ENCODE results near the gene YBX1.

YBX1 gene

DNA sequence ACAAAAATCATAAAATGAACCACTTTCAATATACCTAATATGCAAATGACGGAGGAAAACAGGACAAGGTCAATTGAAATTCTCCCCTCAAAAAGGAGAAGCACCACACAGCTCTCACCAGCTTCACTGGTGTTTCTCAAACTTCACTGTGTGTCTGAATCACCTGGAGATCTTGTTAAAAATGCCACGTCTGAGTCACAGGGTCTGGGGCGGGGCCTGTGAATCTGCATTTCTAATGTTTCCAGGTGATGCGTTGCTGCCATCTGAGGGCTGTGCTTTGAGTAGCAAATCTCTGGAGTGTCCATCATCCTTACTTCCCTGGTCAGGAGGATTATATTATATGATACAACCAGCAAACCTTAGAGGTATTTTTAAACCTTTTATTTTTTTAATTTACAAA lies 48.8 kb downstream of the YBX1 start:
- peak; percentile 21 for DNase-seq (ENCODE audit: low spot score)
- no peak for TF ChIP-seq CTCF (IDR thresholded peaks at IDR 0.05; ENCODE audit: extremely low read depth, missing control alignments)

- no peak for TF ChIP-seq CTCF (IDR thresholded peaks at IDR 0.05; ENCODE audit: extremely low read depth, missing control alignments)
- no peak for DNase-seq (ENCODE audit: low spot score)
These were observed 49.4 kb downstream of the YBX1 start for GRCh38 chr1:42731585-42731984.

- TF ChIP-seq CTCF (IDR thresholded peaks at IDR 0.05; ENCODE audit: extremely low read depth, missing control alignments) = no peak
- no peak for DNase-seq (ENCODE audit: low spot score)
These were observed 50.0 kb downstream of the YBX1 start for GRCh38 chr1:42732126-42732680.

DNA sequence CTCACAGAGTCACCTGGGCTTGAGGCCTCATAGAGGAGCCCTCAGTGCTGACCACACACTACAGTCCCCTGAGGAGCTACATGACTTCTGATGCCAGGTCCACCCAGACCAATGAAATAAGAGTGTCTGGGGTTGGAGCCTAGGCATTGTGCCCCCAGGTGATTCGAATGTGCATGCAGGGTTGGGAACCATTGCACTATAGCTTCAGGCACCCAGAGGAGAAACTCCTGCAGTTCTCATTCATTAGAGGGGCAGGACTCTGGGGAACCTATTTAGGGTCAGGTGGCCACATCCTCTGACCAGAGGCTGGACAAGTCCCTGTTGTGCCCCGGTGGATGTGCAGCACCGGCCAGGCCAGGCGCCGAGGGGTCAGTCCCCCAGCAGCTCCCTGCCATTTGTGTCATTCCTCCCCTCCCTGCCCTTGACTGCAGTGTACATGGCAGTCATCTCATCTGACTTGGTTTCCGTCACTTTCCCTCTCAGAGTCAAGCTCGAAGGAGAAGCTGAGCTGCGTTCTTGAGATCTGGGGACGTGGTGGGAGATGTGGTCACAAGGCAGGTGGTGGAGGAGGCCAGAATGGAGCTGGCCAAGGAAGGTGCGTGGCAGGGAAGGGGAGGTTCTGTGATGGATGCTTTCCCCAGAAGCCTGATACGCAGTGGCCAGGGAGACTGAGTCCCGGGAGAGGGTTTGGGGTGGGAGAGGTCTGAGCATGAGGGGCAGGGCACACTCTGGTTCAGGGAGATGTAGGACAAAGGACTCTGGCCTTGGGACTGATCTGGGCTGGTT lies 51.4 kb downstream of the YBX1 start:
- no peak for TF ChIP-seq CTCF (IDR thresholded peaks at IDR 0.05; ENCODE audit: extremely low read depth, missing control alignments)
- DNase-seq (ENCODE audit: low spot score) = no peak

DNA sequence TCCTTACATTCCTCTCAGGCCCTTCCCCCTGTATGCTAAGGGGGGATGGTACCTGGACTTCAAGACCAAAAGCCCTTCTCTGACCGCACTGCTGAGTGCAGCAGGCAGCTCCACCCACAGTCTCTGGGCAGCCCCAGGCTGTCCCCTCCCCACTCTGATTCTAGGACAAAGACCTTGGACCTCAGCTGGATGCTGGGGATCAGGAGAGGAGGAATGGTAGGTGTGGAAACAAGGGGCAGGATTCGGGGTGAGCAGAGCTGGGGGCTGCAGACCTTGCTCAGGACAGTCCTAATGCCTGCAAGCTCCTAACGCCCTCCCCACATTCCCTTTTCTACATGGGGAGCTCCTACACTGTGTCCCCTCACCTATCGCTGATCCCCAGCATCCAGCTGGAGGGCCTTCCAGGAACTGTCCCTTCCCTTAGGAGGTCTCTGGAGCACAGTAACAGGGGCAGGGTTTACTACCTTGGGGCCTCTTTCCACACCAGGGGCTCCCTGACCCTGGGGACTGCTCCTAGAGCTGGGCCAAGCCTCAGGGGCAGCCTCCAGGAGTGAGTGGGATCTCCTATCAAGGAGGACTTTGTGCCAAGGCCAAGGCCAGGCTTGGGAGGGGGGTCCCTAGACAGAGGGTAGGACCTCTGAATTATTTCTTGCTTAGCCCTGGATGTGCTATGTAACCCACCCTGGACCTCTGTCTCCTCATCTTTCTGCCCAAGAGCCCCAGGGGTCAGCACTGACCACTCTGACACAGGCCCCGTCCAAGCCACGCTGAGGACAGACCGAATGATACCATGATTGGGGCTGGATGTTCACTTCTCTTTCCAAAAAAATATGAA lies 52.2 kb downstream of the YBX1 start:
- TF ChIP-seq CTCF (IDR thresholded peaks at IDR 0.05; ENCODE audit: extremely low read depth, missing control alignments) = no peak
- DNase-seq (ENCODE audit: low spot score) = no peak

DNA sequence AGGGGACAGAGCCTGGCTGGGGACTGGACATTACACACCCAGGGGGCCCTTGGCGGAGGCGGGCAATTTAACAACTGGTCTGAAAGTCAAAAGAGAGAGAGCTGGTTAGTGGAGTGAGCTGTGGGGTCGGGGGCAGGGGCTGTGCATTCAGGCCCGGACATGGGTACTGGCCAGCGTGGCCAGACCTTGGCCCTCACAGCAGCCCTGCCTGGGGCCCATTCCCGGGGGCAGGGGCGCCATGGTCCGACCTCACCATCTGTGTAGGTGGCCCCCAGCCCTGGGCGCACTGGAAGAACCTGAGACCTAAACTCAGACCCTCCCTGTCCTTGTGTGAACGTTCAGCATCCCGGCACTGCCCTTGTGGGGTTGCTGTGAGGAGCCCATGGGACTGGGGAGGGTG lies 52.8 kb downstream of the YBX1 start:
- TF ChIP-seq CTCF (IDR thresholded peaks at IDR 0.05; ENCODE audit: extremely low read depth, missing control alignments) = no peak
- no peak for DNase-seq (ENCODE audit: low spot score)
